Measurements from ENCODE around the gene DFFB.

DFFB gene

DNA sequence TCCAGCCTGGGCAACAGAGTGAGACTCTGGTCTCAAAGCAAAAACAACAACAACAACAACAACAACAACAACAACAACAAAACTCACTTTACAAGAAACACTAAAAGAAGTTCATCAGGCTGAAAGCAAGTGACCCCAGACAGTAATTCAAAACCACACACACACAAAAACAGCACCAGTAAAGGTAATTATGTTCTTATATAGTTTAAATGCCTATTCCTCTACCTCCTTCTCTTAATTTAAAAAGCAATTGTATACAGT, 41.1 kb downstream of the DFFB start (continued):
- 0 out of 2 replicates have a peak, but pooled peaks have one; percentile 48 for TF ChIP-seq REPIN1 (tag by site-specific recombination; IDR thresholded peaks at IDR 0.05; ENCODE audit: low read depth)
- TF ChIP-seq, protein P1, sequence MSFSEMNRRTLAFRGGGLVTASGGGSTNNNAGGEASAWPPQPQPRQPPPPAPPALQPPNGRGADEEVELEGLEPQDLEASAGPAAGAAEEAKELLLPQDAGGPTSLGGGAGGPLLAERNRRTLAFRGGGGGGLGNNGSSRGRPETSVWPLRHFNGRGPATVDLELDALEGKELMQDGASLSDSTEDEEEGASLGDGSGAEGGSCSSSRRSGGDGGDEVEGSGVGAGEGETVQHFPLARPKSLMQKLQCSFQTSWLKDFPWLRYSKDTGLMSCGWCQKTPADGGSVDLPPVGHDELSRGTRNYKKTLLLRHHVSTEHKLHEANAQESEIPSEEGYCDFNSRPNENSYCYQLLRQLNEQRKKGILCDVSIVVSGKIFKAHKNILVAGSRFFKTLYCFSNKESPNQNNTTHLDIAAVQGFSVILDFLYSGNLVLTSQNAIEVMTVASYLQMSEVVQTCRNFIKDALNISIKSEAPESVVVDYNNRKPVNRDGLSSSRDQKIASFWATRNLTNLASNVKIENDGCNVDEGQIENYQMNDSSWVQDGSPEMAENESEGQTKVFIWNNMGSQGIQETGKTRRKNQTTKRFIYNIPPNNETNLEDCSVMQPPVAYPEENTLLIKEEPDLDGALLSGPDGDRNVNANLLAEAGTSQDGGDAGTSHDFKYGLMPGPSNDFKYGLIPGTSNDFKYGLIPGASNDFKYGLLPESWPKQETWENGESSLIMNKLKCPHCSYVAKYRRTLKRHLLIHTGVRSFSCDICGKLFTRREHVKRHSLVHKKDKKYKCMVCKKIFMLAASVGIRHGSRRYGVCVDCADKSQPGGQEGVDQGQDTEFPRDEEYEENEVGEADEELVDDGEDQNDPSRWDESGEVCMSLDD (tag by site-specific recombination; IDR thresholded peaks at IDR 0.05) = no peak
- TF ChIP-seq KLF8 (tag by site-specific recombination; IDR thresholded peaks at IDR 0.05) = no peak
- TF ChIP-seq ZNF560 (tag by site-specific recombination; IDR thresholded peaks at IDR 0.05; ENCODE audit: borderline replicate concordance) = 0 out of 2 replicates have a peak, but pooled peaks have one; percentile 8
- TF ChIP-seq ZNF37A (tag by site-specific recombination; IDR thresholded peaks at IDR 0.05) = no peak
- no peak for TF ChIP-seq ZNF114 (tag by site-specific recombination; IDR thresholded peaks at IDR 0.05)

DNA sequence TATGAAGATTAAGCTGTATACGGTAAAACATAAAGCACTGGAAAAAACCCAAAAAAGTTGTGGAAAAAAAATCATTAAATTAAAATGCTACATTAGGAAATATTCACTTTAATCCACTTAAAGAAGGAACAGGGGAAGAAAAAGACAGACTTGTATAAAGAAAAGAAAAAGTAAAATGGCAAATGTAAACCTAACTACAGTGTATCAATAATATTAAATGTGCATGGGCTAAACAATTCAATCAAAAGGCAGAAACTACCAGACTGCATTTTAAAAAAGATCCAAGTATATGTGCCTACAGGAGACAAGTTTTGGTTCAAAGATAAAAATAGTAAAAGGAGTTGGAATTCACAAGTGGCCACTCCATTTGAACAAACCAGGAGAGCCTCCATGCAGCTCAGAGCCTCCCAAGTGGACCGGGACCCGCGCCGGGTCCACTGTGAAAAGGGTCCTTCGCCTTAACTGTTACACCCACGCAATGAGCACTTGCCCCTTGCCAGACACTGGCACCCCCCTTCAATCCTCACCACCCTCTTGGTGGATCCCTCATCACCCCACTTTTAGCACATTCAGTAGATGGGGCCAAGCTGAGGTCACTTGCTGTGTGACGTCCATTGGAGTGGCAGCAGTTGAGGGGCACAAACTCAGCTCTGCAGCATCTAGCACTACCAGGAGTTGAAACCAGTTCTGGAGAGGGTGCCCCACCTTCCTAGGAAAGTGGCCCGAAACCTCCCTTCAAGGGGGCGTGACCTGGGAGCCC, 41.9 kb downstream of the DFFB start:
- Histone ChIP-seq H3K36me3 (ENCODE audit: control insufficient read depth in 2 of 2, insufficient read depth in 1 of 2, low read length in 2 of 2) (peaks cover 0 to 28% of the 10 kb centered on the region in 2 experiments; a peak in 1 of 3 replicates), H3K27ac (ENCODE audit: extremely low read depth, low read depth, low read length) (peak overlapping the region; percentile 81; the same call in 1 of the 2 replicates), H3K9me3 (ENCODE audit: control insufficient read depth, insufficient read depth, low read depth, low read length) (no peaks in the 10 kb centered on the region), H3K4me3 (ENCODE audit: low read depth, low read length) (peak overlapping the region; percentile 90), H3K4me1 (ENCODE audit: control insufficient read depth, insufficient read depth, low read length) (no peaks in the 10 kb centered on the region)
- ChIA-PET CTCF (interaction anchor here (0.5 kb wide), 1 partner anchor 1456 kb away, joined by 4 read pairs; no protein-coding TSS in a partner anchor), POLR2A (interaction anchor here (2.2 kb wide), 1 partner anchor 42 kb away, joined by 12 read pairs; the partner anchor contains the start of genes CEP104 and DFFB)
- no peak for TF ChIP-seq OVOL3 (tag by site-specific recombination; IDR thresholded peaks at IDR 0.05)
- peak; percentile 84 for TF ChIP-seq SETDB1 (IDR thresholded peaks at IDR 0.05; ENCODE audit: insufficient read length, low read length)
- peak; percentile 92 for TF ChIP-seq ZNF510 (tag by site-specific recombination; IDR thresholded peaks at IDR 0.05; ENCODE audit: insufficient replicate concordance)
- no peak for TF ChIP-seq ZNF692 (tag by site-specific recombination; IDR thresholded peaks at IDR 0.05)
- no peak for TF ChIP-seq ZNF133 (tag by site-specific recombination; IDR thresholded peaks at IDR 0.05)
- TF ChIP-seq ZNF157 (tag by site-specific recombination; IDR thresholded peaks at IDR 0.05) = no peak
- no peak for TF ChIP-seq ZNF544 (tag by site-specific recombination; IDR thresholded peaks at IDR 0.05)
- no peak for TF ChIP-seq ZNF114 (tag by site-specific recombination; IDR thresholded peaks at IDR 0.05)
- no peak for TF ChIP-seq ATF2 (tag by site-specific recombination; IDR thresholded peaks at IDR 0.05; ENCODE audit: low read depth)
- TF ChIP-seq, protein P2, sequence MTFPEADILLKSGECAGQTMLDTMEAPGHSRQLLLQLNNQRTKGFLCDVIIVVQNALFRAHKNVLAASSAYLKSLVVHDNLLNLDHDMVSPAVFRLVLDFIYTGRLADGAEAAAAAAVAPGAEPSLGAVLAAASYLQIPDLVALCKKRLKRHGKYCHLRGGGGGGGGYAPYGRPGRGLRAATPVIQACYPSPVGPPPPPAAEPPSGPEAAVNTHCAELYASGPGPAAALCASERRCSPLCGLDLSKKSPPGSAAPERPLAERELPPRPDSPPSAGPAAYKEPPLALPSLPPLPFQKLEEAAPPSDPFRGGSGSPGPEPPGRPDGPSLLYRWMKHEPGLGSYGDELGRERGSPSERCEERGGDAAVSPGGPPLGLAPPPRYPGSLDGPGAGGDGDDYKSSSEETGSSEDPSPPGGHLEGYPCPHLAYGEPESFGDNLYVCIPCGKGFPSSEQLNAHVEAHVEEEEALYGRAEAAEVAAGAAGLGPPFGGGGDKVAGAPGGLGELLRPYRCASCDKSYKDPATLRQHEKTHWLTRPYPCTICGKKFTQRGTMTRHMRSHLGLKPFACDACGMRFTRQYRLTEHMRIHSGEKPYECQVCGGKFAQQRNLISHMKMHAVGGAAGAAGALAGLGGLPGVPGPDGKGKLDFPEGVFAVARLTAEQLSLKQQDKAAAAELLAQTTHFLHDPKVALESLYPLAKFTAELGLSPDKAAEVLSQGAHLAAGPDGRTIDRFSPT (tag by site-specific recombination; IDR thresholded peaks at IDR 0.05) = peak; percentile 29; the same call in 1 of the 2 replicates
- TF ChIP-seq FEZF1 (tag by site-specific recombination; IDR thresholded peaks at IDR 0.05) = no peak
- no peak for TF ChIP-seq ZNF837 (tag by site-specific recombination; IDR thresholded peaks at IDR 0.05)
- TF ChIP-seq ZNF416 (tag by site-specific recombination; IDR thresholded peaks at IDR 0.05) = no peak
- no peak for TF ChIP-seq WT1 (tag by site-specific recombination; IDR thresholded peaks at IDR 0.05)
- no peak for TF ChIP-seq KLF16 (tag by site-specific recombination; IDR thresholded peaks at IDR 0.05)
- no peak for TF ChIP-seq ZNF76 (tag by site-specific recombination; IDR thresholded peaks at IDR 0.05; ENCODE audit: borderline replicate concordance, low read depth)
- TF ChIP-seq, protein P3, sequence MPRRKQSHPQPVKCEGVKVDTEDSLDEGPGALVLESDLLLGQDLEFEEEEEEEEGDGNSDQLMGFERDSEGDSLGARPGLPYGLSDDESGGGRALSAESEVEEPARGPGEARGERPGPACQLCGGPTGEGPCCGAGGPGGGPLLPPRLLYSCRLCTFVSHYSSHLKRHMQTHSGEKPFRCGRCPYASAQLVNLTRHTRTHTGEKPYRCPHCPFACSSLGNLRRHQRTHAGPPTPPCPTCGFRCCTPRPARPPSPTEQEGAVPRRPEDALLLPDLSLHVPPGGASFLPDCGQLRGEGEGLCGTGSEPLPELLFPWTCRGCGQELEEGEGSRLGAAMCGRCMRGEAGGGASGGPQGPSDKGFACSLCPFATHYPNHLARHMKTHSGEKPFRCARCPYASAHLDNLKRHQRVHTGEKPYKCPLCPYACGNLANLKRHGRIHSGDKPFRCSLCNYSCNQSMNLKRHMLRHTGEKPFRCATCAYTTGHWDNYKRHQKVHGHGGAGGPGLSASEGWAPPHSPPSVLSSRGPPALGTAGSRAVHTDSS (tag by site-specific recombination; IDR thresholded peaks at IDR 0.05) = no peak
- TF ChIP-seq, protein P4, sequence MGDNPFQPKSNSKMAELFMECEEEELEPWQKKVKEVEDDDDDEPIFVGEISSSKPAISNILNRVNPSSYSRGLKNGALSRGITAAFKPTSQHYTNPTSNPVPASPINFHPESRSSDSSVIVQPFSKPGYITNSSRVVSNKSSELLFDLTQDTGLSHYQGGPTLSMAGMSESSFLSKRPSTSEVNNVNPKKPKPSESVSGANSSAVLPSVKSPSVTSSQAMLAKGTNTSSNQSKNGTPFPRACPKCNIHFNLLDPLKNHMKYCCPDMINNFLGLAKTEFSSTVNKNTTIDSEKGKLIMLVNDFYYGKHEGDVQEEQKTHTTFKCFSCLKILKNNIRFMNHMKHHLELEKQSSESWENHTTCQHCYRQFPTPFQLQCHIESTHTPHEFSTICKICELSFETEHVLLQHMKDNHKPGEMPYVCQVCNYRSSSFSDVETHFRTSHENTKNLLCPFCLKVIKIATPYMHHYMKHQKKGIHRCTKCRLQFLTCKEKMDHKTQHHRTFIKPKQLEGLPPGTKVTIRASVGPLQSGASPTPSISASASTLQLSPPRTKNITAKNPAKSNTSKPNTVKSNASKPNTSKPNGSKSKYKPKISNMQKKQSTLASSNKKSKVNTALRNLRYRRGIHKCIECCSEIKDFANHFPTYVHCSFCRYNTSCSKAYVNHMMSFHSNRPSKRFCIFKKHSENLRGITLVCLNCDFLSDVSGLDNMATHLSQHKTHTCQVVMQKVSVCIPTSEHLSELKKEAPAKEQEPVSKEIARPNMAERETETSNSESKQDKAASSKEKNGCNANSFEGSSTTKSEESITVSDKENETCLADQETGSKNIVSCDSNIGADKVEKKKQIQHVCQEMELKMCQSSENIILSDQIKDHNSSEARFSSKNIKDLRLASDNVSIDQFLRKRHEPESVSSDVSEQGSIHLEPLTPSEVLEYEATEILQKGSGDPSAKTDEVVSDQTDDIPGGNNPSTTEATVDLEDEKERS (tag by site-specific recombination; IDR thresholded peaks at IDR 0.05) = no peak

Measured in HEK293 (cell line).